ENCODE data around the gene KHNYN.

DNA sequence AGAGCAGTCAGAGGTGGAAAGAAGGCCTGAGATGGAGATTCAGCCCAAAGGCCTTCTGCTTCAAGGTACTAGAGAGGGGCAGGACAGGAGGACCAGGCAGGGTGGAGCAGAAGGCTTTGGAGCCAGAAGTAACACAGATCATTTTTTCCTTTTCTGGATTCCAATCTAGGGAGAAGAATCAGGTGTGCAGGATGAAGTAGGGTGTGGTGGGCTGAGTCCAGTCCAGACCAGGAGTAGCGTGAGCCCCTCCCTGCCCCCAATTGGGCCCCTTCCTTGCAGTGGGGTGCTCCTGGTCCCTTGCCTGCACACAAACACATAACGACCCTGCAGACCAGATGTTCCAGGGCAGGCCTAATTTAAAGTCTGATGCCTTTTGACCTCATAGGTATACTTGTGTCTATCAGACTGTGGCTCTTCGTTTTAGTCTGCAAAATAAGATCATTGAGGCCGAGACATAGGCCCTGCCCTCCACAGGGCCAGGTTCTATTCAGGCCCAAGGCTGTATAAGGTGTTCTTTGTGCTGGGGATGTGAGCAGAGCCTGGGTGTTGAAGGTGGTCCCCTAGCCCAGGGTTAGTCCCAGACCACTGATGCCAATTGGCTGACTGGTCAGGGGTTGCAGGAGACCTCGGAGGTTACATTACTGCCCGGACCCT lies 32.0 kb upstream of the KHNYN start:
- no peak for TF ChIP-seq POLR2AphosphoS5 (IDR thresholded peaks at IDR 0.05; ENCODE audit: low read depth, low read length)
- TF ChIP-seq POLR2A (IDR thresholded peaks at IDR 0.05; ENCODE audit: low read depth, low read length) = no peak
- TF ChIP-seq TAF1 (IDR thresholded peaks at IDR 0.05; ENCODE audit: low read depth, low read length) = no peak
